NCI-H345 (cell line): ENCODE data around the gene NEURL1.
A peak's percentile ranks its signal among the peaks of the same experiment; 100 is the strongest.

ENCODE experiments used
- DNase-seq: peaks from one replicate; lab custom pipeline; 2025; lab: John Stamatoyannopoulos, UW

The NEURL1 gene

GRCh38 chr10:103564116-103564501, 70.6 kb downstream of the NEURL1 start:
- no peak for DNase-seq

GRCh38 chr10:103564776-103565520, 71.4 kb downstream of the NEURL1 start:
- peak; percentile 15 for DNase-seq

- DNase-seq, result no peak
These were observed 73.0 kb downstream of the NEURL1 start for GRCh38 chr10:103566536-103566935.

- no peak for DNase-seq
These were observed 75.0 kb downstream of the NEURL1 start for GRCh38 chr10:103568505-103568904.

DNA sequence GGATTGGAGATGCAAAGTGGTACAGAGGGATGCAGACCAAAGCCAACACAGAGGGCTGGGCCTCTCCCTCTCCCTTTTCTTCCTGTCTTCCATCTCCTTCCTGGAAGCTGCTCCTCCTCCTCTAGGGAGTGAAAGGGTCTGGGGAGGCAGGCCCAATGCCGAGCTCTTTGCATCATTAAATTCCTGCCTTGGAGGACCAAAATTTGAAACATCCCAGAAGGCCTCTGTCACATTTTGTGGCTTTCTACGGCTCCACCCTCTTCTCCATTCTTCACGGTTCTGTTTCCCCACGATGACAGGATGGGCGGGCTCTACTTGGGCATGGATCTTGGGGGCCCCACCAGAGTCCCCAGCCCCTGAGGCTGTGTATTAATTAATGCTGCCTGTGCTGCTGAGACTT, 76.4 kb downstream of the NEURL1 start:
- DNase-seq, result no peak

DNA sequence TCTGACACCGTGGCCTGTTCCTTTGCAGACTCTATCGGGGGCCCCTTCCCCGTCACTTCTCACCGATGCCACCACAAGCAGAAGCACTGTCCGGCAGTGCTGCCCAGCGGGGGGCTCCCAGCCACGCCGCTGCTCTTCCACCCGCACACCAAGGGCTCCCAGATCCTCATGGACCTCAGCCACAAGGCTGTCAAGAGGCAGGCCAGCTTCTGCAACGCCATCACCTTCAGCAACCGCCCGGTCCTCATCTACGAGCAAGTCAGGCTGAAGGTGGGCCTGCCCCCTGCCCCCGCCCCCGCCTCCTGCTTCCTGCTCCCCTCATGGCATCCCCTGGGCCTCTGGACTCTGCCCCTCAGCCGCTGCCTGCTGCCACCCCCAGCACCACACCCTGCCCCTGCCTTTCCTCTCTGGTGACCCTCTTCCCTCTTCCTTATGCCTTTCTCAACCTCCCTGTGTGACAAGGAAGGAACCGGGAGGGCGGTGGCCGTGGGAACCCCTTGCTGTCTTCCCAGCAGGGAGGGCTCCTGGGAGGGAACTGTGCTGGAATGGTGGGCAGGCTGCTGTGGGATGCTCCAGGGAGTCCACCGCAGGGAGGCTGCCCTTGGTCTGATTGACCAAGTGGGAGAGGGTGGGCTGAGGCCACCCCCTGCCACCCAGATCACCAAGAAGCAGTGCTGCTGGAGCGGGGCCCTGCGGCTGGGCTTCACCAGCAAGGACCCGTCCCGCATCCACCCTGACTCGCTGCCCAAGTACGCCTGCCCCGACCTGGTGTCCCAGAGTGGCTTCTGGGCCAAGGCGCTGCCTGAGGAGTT, 77.5 kb downstream of the NEURL1 start:
- no peak for DNase-seq

GRCh38 chr10:103571656-103571975, 78.1 kb downstream of the NEURL1 start:
- no peak for DNase-seq

- no peak for DNase-seq
These were observed 79.1 kb downstream of the NEURL1 start for GRCh38 chr10:103572347-103573204.

DNA sequence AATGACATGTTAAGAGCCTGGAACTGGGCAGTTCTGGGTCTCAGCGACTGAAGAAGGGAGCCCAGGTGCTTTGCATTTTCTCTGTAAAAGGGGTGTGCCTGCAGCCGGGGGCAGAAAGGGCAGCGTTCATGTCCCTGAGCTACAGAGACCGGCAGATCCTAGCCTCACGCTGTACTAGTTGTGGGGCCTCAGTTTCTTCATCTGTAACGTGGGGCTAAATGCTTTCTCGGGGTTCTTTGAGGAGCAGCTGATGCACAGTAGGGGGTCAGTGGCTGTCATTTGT, 79.6 kb downstream of the NEURL1 start:
- no peak for DNase-seq

DNA sequence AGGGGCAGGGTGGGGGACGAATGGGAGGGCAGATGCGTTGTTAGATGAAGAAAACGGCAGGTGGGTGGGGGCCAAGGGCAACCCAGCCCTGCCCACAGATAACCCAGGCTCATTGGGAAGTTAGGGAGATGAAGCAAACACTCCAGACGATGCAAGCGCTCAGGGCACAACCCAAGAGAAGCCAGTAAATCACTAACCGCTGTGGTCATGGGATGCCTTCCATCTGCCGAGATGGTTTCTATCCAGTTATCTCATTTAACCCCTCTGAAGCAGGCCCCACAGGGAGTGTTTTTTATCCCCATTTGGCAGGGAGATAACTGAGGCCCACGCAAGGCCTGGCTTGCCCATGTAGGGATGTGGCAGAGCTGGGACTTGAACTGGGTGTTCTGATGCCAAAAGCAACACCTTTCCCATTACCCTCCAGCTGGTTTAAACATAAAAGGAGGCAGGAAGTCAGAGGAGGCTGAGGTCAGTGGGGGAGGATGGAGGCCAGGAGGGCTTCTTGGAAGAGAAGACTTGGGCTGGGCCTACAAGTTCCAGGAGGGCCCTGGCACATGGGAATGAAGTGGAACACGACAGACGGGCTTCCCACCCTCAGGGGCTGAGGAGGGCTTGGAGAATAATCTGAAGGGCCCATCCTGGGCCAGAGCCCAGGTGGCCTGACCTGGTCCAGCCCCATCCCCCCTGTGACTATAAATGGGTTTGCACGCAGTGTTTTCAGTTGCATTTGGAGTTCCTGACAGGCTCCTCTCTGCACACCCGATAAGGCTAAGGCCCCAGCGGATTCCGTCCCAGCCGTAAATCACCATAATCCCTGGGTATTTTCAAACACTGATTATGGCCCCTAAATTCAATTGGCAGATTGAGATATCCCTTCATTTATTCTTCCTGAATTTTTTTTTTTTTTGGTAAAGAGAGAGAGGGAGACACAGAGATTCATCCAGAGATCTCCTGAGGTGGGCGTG, 80.9 kb downstream of the NEURL1 start:
- no peak for DNase-seq

DNA sequence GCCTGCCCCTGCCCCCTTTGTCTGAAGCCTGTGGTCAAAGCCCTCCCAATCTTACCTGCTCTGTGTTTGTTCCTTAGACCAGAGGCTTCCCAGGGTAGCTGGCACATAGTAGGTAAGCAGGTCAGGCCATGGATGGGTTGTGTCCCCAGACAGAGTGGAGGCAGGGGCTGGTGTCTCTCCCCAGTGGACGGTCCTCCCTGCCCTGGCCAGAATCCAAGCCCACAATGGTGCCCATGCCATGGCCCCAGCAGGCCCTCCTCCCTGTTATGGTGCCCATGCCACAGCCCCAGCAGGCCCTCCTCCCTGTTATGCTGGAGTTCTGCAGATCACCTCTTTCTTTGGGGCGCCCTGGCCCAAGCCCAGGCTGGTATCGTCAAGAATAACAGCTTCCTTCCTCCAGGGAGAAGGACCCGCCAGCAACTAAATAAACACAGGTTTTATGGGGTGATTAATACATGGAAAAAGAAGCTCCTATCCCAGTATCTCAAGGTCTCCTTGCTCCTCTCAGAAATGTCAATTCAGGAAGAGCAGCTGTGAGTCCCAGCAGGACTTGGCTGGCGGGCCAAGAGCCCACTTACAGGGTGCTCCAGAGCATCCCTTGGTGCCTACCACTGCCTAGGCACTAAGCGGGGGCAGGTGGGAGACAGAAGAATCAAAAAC, 82.0 kb downstream of the NEURL1 start:
- peak; percentile 26 for DNase-seq

DNA sequence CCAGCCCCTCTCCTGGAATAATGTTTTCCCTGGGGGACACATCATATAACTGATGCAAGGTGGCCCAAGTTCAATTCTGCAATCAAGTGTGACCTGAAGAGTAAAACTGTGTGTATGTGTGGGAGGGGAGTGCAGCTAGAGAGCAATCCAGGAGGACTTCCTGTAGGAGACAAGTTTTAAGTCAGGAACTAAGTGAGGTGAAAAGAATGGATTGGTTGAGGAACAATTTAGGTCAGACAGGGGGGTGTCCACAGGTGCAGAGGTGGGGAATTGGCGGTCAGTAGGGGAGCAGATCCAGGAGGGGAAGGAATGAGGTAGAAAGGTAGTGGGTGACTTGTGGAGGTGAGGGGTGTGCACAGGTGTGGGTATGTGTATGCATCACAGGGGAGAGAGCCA, 82.6 kb downstream of the NEURL1 start:
- DNase-seq, result no peak

DNA sequence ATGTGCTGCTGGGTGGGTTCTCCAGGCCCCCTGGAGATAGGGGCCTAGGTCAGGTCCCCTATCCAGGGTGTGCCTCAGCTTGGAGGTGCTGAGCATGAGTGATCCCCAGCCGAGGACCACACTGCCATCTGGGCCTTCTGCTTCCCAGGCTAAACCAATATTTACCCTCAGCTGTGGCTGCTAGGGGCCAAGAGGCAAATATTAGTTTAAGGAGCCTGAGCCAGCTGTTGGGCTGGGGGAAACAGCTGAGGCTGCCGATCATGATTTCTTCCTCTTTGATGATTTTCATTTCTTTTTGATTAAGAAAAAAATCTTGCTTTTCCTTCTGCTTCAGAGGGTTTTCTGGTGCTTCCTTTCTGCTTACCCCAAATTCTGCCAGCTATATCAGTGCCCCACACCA, 83.4 kb downstream of the NEURL1 start:
- DNase-seq, result peak; percentile 36

- no peak for DNase-seq
These were observed 85.4 kb downstream of the NEURL1 start for GRCh38 chr10:103578782-103579382.

DNA sequence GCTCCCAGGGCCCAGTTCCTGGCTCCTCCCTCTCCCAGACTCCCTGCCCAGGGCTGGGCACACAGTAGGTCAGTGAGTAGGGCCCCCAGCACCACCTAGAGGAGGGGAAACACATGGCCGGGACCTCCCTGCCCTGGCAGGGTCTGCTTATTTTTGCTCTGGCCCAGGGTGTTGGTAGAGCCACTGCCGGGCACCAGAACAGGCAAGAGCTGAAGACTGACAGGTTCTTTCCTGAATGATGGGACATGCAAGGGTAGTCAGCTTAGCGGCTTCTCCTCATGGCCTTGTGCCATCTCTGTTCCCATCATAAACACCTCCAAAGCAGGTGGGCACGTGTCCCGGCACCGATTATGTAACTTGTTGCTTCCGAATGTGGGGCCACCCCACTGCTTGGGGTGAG, 86.5 kb downstream of the NEURL1 start:
- no peak for DNase-seq

GRCh38 chr10:103580430-103580829, 86.9 kb downstream of the NEURL1 start:
- DNase-seq, result no peak

DNA sequence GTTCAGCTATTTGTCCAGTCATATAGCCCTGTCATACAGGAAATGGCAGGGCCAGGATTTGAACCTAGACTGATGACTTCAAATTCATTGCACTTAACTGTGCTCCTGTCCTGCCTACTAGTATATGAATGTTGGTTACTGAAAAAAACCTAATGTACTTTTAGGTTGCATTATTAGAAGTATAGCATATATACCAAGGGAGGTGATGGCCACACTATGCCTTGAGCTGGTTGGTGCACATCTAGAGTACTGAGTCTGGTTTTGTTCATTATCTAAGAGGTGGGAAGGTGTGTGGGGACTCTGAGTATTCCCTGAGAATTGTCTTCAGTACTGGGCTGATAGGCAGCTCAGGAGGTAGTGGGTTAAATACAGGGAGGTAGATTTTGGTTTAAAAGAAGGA, 88.0 kb downstream of the NEURL1 start:
- DNase-seq, result no peak

DNA sequence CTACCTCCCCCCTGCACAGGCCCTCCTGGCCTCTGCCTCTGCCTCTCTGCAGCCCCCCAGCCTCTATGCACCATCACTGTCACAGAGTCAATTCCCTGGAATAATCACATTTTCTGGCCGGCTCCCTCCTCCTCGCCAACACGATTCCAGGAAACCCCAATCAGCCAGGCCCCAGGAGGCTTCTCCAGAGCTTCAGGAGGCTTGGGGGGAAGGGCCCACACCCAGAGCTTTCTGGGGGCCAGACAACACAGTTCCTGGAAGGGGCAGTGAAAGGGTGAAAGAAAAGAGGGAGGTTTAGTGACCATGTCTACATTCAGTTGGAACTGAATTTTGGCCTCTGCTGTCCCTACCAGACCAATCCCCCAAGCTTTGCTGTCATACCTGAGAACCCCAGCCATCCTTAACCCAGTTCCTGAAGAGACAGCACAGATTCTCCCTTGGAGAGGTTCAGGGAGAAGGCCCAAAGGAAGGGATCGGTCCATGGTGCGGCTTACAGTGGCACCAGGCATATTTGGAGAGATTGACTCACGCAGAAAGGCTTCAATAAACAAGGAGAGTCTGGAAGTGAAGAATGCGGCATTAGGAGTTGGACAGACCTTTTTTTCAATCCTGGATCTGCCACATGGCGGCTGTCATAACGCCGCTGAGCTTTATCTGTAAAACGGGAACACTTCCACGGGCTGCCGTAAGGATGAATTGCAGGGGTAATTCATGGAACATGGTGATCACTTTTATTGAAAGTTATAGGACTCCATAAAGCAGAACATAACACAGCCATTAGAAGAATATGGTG, 89.0 kb downstream of the NEURL1 start:
- DNase-seq, result no peak

DNA sequence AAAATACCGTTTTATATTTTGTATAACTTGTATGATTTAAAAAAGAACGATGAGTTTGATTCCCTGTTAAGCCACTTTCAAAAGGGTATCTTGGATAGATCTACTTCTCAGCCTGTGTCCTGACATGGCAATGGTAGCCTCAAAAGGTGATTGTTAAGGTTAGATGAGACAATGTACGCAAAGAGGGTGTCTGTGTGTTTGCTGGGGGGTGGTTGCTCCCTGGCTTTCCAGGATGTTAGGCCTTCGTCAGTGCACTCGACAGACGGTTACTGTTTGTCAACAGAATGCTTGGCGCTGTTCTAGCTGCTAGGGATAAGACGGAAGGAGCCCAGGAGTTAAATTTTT, 90.3 kb downstream of the NEURL1 start:
- no peak for DNase-seq
